Measurements from ENCODE around the gene SLC2A10.

SLC2A10 gene

DNA sequence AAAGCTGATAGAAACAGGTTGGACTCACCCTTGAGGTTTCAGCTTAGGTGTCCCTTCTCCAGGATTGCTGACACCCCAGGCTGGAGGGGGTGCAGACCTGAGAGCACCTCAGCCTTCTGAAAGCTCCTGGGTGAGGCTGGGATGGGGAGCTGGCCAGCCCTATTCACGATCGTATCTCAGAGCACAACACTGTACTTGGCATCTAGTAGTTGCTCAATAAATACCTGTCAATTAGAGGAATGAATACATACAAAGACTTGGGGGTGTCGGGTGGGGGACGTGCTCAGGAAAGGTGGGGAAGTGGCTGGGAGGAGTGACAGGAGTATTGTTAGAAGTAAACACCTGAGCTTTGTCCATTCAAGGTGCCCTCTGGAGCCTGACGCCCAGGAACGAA lies 61.7 kb downstream of the SLC2A10 start:
- DNase-seq = no peak

DNA sequence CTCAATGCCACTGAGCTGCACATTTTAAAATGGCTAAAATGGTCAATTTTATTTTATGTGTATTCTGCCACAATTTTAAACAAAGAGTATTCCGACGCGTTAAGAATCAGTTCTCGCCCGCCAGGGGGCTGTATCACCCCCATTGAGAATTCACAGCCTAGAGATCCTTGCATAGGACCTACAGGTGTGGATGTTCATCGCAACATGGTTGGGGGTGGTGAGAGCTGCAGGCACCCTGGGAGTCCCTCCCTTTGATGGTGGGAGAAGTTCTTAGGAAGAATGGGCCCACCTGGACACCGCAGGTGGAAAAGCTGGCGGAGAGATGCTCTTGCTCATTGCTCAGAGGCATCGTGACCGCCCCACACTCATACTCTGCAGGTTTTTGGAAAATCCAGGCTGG lies 63.5 kb downstream of the SLC2A10 start:
- peak; percentile 89 for DNase-seq

DNA sequence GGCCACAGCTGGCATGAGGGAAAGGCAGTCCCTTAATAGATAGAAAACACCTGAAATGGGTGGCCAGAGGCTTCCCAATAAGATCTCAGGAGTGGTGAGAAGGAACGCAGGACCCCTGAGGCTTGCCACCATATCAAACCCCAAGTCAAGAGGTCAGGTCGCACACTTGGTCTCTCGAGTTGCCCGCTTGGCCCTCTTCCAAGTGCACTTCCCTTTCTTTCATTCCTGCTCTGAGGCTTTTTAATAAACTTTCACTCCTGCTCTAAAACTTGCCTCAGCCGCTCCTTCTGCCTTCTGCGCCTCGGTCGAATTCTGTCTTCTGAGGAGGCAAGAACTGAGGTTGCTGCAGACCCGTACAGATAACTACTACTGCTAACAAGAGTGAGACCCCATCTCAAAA lies 64.2 kb downstream of the SLC2A10 start:
- DNase-seq = no peak

DNA sequence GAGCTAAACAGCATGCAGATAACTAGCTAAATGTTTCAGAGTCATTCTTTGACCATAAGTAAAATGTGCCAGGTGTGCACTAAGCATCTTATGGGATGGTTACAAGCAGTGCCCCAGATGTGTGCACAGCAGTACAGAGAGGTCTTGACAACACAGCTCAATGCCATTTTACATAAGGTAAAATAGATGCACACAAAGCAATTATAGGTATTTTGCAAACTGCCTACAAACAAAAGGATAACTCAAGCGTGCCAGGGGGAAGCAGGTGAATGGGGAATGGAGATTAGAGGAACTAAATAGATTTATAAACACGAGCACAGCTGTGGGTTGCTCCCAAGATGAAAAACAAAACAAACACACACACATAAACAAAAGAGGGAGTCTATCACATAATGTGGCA lies 64.8 kb downstream of the SLC2A10 start:
- DNase-seq = peak; percentile 96

DNA sequence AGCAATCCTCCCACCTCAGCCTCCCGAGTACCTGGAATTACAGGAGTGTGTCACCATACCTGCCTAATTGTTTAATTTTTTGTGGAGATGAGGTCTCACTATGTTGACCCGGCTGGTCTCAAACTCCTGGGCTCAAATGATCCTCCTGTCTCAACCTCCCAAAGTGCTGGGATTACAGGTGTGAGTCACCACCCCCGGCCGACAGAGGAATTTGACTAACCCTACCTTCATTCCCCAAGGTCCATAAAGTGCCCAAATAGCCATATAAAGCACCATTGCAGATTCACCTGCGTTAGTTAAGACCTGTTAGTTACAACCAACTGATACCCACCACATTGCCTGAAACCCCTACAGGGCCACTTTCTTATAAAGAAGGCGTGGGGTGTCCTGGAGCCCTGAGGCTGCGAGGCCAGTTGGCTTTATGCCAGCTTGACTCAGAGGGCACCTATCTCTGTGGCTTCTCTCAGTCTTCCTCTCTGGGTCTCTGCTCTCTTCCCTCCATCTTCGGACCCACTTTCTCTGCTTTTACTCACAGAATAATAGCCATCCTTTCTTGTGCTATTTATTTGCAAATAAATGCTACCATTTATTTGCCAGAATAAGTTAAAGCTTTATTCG lies 65.6 kb downstream of the SLC2A10 start:
- peak; percentile 54 for DNase-seq

DNA sequence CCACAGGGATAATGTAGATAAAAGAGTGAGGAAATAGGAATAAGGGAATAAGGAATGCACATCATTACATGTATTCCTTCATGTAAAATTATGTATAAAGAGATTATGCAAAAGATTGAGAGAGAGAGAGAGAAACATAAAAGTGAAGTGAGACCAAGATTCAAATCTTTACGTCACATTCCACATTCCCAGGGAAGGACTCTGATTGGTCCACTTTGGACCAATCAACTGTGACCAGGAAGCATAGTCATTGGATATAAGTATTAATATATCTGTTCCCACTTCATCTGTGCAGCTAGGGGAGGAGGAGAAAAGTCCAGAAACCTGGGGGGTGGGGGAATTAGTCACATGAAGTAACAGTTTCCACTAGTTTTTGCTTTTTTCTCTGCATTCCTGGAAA lies 66.4 kb downstream of the SLC2A10 start:
- no peak for DNase-seq

DNA sequence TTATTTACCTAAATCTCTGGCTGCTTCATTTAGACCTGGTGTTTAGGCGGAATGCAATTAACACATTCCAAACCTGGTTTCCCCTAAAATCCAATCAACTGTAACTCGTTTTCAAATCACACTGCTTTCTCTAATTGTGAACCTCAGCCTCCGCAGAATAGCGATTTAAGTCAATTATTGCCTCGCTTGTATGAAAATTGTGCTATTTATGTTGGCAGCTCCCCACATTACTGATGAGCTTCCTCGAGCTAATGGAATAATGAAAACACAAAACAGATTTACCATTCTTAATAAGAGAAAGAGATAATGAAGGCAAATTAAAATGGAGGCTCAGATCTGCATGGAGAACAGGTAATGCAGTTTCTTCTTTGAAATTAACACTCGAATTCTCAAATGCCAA lies 67.9 kb downstream of the SLC2A10 start:
- no peak for DNase-seq

DNA sequence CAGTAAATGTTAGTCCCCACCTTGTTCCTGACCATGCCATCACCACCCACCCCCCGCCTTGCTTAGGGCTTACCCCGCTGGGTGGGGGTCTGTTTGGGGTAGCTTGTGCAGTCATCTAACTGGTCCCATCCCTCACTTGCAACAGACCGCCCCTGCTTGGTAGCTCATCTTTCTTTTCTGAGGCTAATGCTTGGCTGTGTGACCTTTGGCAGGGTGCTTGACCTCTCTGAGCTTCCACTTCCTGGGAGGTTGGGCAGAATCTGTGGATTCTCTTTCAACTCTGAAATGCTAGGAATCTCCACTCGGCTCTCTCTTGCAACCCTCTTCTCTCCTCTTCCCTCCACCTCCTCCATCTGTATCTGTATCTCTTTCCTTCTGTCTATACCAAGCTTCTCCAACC lies 70.4 kb downstream of the SLC2A10 start:
- DNase-seq = no peak

DNA sequence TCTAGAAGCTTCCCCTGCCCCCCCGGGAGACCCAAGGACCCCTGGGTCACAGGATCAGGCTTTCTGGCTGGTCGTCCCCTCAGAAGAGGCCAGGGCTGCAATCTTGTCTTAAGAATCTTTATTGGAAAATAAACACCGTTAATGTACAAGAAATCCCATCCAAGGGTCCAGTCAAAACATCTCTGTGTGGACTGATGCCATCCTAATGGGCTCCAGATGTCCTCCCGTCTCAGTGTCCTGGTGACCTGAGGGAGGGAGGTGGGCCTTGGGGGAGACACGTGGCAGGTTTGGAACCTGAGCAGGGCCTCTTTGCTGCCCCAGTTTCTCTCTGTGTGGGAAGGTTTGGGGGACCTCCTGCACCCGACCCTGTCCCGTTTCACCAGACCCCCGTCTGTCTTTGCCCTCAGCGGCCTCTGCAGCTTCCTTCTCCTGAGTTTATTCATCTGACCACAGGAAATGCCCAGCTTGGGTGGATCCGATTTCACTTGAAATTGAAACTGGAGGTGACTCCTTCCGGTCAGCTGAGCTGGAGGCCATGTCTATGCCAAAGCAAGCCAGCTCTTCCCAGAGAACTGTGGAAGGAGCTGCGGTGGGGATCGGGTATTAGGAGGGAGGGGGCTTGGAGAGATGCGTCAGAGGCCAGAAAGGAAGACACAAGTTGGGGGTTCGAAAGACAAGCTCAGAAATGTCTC lies 75.1 kb downstream of the SLC2A10 start:
- DNase-seq = no peak
